NCI-H1105 treated with DMSO at 0.1 percent for 48 hours (cell line): ENCODE data around the gene ZFP3.
"Not testable (repeated sequence)": the region's sequence is repeated elsewhere in the genome, so short reads cannot be mapped to it uniquely, and the experiment has no call there.

Source experiments
- DNase-seq: peaks from one replicate; lab custom pipeline; 2025; lab: John Stamatoyannopoulos, UW

Gene ZFP3

DNA sequence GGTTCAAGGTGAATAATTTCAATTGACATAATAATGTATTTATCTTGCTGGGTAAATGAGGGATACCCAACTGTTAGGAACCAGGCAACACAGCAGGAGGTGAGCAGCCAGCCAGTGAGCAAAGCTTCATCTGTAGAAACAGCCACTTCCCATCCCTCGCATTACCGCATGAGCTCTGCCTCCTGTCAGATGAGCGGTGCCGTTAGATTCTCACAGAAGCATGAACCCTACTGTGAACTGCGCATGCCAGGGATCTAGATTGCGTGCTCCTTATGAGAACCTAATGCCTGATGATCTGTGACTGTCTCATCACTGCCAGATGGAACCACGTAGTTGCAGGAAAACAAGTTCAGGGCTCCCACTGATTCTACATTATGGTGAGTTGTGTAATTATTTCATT, 46.6 kb downstream of the ZFP3 start:
- not testable (repeated sequence) for DNase-seq

DNA sequence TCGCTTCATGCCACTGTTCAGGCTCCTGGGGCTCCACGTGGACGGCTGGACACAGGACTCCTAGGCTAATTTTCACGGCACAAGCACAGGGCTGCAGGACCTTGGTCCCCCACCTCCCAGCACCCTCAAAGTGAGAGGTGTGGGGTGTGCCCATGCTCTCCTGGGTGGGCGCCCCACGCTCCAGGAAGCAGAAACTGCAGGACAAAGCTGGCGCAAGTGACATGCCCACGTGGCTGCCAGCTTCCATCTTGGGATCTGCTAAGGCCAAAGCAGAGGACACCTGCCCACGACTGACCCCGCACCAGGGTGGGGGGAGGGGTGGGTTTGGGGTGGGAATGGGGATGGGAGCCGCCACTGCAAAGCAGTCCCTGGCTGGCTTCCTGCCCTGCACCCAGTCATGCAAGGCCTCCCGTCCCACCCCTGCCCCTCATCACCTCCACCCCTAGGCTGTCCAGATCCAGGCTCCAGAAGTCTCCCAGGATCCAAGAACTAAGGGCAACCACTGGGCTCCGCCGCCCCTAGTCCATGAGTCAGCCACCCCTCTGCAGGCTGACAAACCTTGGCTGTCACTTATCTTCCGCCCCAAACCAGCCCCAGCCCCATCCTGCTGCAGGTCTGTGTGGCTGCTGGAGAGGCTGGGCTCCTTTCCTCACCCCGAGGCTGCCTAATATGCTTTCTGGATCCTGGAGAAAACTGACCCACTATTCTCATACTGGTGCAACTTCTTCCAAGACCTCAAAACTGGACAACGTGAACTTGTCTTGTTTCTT, 48.6 kb downstream of the ZFP3 start:
- DNase-seq, result no peak

GRCh38 chr17:5127910-5128309, 49.6 kb downstream of the ZFP3 start:
- no peak for DNase-seq

- not testable (repeated sequence) for DNase-seq
Observed at GRCh38 chr17:5128387-5128786, 50.1 kb downstream of the ZFP3 start.

DNA sequence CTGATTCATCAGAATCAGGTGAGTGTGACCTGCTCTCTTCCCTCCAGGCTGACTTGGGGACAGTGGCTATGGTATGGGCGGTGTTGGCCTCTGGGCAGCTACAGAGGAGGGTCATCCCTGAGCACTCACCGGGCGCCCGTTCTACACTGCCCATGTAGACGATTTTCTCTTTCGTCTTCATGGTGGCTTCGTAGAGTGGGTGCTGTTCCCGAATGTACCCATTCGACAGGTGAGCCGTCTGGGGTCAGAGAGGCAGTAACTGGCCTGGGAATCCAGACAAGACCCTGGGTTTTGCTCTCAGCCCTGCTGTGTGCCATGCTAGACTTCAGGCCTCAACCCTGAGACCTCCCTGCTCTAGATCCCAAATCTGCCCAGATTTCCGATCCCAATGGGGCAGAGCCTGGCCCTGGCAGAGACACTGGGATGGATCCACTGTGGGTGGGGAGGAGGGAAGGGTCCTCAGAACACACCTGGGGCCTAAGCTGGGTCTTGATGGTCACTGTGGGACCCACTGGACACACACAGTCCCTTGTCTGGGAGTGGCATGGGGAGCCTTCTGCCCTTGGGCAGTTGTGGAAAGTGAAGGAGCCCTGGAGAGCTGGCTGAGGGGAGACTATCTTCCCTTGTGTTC, 50.8 kb downstream of the ZFP3 start:
- DNase-seq, result no peak

DNA sequence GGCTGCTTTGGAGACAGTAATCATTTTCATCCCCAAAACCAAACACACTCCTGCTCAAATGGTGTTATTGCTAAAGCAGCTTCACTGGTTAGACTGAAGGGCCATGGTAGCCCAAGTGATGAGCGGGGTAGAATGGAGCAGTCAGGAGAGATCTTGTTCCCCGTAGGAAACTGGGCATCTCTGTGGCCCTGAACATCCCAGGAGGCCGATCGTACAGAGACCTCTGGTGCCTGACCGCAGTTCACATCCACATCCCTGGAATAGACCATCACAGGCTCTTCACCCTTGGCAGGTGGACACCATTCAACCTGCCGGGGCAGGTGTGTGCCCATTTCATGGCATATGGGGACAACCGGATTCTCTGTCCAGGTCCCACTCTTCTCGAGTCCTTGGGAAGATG, 51.5 kb downstream of the ZFP3 start:
- DNase-seq, result not testable (repeated sequence)

DNA sequence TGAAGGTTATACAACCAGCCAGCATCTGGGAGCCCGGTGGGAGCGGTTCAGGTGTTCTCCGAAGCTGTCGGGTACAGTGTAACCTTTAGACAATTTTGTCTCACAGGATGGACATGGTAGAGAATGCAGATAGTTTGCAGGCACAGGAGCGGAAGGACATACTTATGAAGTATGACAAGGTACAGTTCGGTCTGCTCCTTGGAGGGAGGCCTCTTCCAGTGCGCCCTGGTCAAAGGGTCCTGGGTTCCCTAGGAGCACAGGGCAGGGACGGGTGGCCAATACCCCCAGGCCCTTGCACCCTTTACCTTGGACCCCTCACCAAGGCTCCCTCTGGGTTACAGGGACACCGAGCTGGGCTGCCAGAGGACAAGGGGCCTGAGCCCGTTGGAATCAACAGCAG, 52.0 kb downstream of the ZFP3 start:
- DNase-seq, result not testable (repeated sequence)

DNA sequence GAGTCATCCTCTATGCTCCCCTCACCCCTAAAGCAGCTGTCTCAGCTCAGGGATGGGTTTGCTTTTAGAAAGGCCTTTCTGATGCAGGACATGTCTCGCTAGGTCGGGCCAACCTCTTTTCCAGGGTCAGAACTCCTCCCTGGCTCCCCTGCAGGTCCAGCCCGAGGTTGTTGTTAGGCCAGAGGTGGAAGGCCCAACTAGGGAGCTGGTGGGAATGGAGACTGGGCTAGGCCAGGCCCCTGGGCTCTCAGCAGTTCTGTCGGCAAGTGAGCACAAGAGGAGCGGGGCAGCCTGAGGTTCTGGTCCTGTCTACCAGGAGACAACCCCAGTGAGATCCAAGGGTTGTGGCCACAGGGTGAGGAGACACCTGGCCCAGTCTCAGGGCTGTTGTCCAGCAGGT, 52.4 kb downstream of the ZFP3 start:
- not testable (repeated sequence) for DNase-seq

DNA sequence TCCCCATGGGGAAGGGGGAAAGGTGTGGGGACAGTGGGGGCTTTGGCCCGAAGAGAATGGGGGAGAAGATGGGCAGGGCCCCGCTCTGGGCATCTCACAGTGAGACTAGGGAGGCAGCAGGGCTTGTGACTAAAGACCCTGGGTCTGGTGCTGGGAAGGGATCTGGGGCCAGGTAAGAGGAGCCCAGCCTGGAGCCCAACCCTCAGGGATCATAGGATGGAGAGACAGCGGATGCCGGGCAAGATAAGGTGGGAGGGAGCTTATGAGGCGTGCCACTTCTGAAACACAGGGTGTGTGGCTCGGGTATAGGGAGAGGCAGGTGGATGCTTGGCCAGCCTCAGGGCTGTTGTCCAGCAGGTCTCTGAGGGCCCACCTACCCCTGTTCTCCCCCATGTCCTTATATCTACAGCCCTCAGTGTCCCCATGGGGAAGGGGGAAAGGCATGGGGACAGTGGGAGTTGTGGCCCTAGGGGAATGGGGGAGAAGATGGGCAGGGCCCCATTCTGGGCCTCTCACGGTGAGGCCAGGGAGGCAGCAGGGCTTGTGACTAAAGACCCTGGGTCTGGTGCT, 53.0 kb downstream of the ZFP3 start:
- no peak for DNase-seq

DNA sequence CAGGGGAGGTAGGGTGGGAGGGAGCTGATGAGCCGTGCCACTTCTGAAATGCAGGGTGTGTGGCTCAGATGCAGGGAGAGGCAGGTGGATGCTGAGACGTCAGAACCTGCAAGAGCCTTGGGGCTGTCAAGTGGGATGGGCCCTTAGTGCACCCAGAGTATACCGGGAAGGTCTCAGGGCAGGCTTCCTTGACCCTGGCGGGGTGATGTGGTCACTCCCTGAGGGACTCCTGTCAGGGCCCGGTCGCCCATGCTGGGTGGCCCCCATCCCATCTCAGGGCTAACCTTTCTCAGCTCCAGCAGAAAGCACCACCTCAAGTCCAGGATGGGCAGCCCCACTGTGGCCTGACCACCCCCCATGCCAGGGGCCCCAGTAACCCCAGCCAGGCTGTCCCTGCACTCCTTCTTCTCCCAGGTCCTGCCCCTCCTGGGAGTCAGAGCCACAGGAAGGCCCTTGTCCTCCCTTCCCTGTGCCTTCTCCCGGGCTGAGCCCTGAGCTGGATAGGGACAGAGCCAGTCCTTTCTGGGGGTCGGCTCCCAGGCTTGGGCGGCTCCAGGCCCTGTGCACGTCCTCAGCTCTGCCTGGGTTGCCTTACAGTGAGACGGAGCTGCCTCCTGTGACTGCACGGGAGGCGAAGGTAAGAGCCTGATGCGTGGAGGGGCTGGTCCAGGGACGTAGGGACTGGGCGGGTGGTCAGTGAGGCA, 53.7 kb downstream of the ZFP3 start:
- DNase-seq, result not testable (repeated sequence)

- not testable (repeated sequence) for DNase-seq
Observed at GRCh38 chr17:5132503-5133225, 54.4 kb downstream of the ZFP3 start.

DNA sequence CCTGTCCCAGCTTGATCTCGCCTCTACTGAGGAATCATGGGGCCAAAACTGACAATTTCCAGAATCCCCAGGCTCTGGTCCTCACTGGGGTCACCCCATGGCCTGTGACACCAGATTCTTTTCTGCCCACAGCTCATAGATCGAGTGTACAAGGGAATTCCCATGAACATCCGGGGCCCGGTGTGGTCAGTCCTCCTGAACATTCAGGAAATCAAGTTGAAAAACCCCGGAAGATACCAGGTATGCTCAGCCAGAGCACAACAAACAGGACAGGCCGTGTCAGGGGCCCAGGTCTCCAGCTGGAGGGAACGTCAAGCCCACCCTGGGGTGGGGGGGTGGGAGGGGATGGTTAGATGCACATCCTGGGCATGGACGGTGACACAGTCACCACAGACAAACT, 55.0 kb downstream of the ZFP3 start:
- DNase-seq, result no peak

DNA sequence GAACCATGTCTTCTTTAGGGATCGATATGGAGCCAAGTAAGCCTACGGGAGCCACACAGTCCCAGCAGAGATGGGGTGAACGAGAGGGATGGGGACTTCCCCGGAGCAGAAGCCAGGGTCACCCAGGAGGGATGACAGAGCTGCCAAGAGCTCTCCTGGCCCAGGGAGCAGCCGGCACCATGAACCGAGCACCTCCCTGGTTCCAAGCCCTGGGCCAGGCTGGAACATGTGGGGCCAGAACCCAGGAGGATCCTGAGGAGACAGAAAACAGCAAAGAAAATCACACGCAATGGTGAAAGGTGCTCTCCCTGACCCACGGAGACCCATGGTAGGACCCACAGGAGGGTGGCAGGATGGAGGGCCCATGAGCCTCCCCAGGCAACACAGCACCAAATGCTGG, 55.7 kb downstream of the ZFP3 start:
- not testable (repeated sequence) for DNase-seq

DNA sequence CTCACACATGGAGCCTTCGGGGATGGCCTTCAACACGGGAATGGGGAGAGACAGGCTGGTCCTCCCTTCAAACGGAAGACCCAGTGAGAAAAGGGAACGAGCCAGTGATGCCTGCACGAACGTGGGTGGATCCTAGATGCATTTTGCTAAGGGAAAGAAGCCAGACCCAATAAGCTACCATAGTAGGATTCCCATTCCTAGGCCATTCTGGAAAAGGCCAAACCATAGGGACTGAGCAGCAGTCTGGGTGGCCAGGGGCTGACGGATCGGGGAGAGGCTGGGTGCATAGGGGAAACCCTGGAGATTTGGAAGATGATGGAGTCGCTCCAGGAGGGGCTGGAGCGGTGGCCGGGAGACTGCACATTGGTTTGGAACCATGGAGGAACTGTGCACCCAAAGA, 56.3 kb downstream of the ZFP3 start:
- not testable (repeated sequence) for DNase-seq

DNA sequence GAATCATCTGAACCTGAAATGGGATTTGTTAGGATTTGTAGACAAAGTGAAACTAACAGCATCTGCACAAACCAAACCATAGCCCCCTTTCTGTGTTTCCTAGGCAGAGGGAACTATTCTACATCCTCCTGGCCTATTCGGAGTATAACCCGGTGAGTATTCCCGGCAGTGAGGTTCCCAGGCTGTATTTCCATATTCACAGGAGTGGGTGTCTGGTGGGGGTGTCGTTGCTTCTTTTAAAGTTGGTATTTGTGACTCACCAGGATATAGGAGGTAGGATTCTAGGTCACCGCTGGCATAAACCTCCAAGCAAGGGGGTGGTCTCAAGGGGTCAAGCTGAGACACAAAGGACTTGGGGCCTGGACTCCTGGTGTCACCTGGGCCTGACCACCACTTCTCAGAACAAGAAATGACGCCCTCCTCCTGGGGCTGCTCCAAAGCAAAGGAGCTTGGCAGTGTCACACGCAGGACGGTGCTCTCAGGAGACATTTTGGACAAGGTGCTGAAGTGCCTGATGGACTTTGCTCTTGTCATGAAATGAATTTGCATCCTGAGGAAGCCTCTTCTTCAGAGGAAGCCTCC, 57.0 kb downstream of the ZFP3 start:
- DNase-seq, result not testable (repeated sequence)

DNA sequence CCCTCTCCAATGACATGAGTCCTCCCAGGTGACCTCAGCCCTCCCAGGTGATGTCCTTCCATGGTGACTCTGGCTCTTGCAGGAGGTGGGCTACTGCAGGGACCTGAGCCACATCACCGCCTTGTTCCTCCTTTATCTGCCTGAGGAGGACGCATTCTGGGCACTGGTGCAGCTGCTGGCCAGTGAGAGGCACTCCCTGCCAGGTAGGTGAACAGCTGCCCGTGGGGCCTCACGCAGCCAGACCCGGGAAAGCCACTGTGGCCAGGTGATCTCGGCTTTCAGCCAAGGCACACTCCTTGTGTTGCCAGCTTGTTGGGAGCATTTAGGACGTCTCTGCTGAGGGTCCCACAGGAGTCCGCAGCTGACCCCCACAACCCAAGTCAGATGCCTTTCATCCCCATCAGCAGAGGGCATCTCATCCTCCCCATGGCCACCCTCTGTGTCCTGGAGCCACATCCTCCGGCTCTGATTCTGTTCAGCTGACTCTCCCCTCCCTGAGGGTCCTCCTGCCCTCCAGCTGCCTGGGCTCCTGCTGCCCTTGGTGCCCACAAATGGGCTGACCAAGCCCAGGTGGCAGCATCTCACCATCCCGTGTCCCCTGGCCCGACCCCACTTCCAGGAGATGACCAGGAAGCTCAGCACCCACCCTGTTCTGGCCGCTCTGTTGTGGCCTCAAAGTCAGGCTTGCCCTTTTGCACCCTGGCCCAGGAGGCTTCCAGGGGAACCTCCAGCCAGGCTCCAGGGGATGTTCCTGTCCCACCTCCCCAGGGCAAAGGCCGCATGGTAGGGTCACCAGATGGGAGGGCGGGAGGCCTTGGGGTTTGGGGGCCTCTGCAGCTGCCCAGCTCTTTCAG, 57.7 kb downstream of the ZFP3 start:
- DNase-seq, result no peak

DNA sequence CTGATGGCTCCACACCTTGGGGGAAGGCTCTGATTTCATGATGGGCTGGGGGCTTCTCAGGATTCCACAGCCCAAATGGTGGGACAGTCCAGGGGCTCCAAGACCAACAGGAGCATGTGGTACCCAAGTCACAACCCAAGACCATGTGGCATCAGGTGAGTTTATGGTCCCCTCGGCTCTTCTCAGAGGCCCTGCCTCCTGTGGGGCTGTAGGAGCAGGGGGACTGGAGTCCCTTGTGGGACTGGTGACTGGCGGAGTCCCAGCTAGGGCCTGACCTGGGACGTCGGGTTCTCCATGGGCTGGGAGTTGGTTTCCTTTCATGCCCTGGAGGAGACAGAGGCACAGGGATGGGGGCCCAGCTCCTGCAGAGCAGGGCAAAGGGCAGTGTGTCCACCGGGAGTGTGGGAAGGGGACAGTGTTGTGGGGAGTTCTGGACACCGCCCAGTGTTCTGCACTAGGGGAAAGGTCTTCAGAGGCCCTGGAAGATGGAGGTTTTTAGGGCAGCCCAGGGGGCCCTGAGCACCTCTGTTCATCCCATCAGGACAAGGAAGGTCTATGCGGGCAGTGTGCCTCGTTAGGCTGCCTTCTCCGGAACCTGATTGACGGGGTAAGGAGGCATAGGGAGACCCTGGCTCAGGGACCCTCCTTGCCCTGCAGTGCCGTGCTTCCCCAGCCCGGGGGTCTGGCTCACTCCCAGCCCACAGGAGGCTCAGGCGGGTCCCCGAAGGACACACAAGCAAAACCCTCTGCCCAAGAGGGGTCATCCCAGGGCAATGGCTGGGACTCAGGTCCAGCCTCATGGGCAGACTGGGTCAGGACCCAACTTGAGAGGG, 58.5 kb downstream of the ZFP3 start:
- DNase-seq, result not testable (repeated sequence)

DNA sequence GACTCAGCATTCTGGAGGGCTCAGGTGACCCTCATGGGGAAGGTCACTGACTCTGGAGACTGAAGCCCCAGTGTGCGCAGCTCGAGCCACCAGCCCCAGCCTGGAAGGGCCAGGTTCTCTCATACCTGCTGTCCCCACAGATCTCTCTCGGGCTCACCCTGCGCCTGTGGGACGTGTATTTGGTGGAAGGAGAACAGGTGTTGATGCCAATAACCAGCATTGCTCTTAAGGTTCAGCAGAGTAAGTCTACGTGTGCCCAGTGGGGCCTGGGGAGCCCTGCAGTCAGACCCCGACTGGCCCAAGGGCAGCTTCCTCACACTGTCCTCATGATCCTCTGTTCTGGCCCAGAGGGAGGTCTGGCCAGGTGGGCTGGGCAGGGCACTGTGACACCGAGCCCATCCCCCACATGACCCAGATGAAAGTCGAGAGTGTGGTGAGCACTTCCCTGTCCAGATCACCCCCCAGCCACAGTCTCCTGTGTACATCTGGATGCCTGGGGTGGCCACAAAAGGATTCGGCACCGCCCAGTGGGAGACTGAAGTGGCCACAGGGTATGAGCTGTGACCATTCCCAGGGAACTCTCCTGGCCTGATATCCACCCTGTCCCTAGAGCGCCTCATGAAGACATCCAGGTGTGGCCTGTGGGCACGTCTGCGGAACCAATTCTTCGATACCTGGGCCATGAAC, 59.4 kb downstream of the ZFP3 start:
- not testable (repeated sequence) for DNase-seq

- not testable (repeated sequence) for DNase-seq
Observed at GRCh38 chr17:5138198-5138544, 59.9 kb downstream of the ZFP3 start.
